Spleen (tissue), 7 donors: Measurements from ENCODE around the gene PKP2.

Source experiments
- CTCF ChIP-seq, 11 experiments: fragments of 200-600 bp in 7 of 11; fragments of 450-650 bp in 4 of 11; sonication (generic) in 4 of 11; IDR thresholded peaks in 8 of 11; conservative IDR thresholded peaks in 3 of 11; 1 replicate in 7 of 11; 2 replicates in 4 of 11; pipeline versions ENCODE4 v1.4.0 to v1.8.0; 2016 to 2021; ENCODE audit warnings: antibody characterized with exemption in 11 of 11, inconsistent platforms in 4 of 11, mild to moderate bottlenecking in 1 of 11
- POLR2A ChIP-seq, 3 donors: fragments of 450-650 bp; IDR thresholded peaks; one replicate each; pipeline ENCODE4 v1.5.1; 2017; ENCODE audit warnings: antibody characterized with exemption in 3 of 3, mild to moderate bottlenecking in 1 of 3
- POLR2AphosphoS5 ChIP-seq, 3 donors: sonication (generic); formaldehyde crosslinking; IDR thresholded peaks; one replicate each; pipeline ENCODE4 v1.5.1; 2017; ENCODE audit warnings: antibody characterized with exemption in 3 of 3
- donor health status: DM: no; HTN: no; CAD: no; lungs with moderate emphysema.
- donor health status: DM: no; HTN: no; CAD: no.
- donor health status: DM: no; HTN: no; CAD: no.

- TF ChIP-seq POLR2A (IDR thresholded peaks at IDR 0.05) (no peak), CTCF (IDR thresholded peaks at IDR 0.05 in 8 of 11, conservative IDR thresholded peaks at IDR 0.05 in 3 of 11) (no peak), POLR2AphosphoS5 (IDR thresholded peaks at IDR 0.05) (no peak)
Observed at GRCh38 chr12:32777159-32777558, 119.4 kb downstream of the PKP2 start.
